VCaP (cell line): ENCODE results near the gene SPTBN4.
"Not testable (repeated sequence)": the region's sequence is repeated elsewhere in the genome, so short reads cannot be mapped to it uniquely, and the experiment has no call there.

Experiments
- H3K27ac ChIP-seq: fragments of 450-650 bp; 2 replicates; pipeline ENCODE4 v1.5.1; 2017
- CTCF ChIP-seq: fragments of 450-650 bp; conservative IDR thresholded peaks from 2 replicates; pipeline ENCODE4 v1.5.1; 2017; ENCODE audit warnings: mild to moderate bottlenecking, moderate library complexity

Gene SPTBN4

GRCh38 chr19:40619333-40620160 is 152.7 kb downstream of the SPTBN4 start:
- TF ChIP-seq CTCF: no peak
- H3K27ac ChIP-seq: no peak overlapping the region

DNA sequence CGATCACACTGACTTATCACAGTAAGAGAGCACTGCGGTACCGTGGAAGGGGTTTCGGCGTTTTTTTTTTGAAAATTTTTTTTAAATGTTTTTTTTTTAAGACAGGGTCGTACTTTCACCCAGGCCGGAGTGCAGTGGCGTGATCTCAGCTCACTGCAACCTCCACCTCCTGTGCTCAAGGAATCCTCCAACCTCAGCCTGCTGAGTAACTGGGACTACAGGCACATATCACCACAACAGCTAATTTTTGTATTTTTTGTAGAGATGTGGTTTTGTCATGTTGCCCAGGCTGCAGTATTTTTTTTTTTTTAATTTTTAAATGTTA is 153.3 kb downstream of the SPTBN4 start:
- no peak overlapping the region for H3K27ac ChIP-seq
- TF ChIP-seq CTCF: no peak

DNA sequence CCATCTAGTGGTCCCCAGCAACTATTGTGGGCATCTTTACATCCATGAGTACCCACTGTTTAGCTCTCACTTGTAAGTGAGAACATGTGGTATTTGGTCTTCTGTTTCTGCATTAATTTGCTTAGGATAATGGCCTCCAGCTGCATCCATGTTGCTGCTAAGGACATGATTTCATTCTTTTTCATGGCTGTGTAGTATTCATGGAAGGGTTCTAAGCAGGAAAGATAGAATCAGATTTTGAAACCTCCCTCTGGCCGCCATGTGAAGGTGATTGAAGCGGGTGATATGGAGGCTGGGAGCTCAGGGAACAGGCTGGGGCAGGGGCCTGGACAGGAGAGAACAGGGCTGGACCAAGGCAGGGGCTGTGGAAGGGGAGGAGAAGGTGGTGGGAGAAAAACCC is 154.5 kb downstream of the SPTBN4 start:
- no peak for TF ChIP-seq CTCF
- no peak overlapping the region for H3K27ac ChIP-seq

DNA sequence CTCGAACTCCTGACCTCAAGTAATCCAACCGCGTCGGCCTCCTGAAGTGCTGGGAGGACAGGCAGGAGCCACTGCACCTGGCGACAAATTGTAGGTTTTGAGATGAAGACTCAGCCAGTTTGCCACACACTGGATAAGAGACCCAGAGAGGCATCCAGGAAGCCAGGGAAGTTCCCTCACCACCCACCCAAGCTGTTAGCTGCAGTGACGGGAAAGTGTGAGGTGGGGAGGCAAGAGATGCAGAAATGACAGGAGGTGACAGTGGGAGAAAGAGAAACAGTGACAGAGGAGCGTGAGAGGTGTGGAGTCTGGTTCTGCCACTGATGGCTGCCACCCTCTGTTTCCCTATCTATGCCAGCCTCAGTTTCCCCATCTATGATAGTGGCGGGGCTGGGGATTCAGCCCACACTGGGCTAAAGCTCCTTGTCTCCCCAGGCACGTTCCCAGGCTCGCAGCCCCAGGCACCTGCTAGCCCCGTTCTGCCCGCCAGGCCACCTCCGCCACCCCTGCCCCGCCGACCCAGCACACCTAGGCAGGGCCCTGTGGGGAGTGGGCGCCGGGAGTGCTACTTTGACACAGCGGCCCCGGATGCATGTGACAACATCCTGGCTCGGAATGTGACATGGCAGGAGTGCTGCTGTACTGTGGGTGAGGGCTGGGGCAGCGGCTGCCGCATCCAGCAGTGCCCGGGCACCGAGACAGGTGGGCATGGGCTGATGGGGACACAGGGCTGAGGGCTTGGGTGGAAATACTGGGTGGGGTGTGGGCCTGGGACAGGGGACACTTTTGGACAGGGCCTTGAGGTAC is 155.4 kb downstream of the SPTBN4 start:
- H3K27ac ChIP-seq: no peak overlapping the region
- no peak for TF ChIP-seq CTCF

- H3K27ac ChIP-seq: no peak overlapping the region
- TF ChIP-seq CTCF: no peak
Measured at GRCh38 chr19:40622773-40623075, 155.9 kb downstream of the SPTBN4 start.

DNA sequence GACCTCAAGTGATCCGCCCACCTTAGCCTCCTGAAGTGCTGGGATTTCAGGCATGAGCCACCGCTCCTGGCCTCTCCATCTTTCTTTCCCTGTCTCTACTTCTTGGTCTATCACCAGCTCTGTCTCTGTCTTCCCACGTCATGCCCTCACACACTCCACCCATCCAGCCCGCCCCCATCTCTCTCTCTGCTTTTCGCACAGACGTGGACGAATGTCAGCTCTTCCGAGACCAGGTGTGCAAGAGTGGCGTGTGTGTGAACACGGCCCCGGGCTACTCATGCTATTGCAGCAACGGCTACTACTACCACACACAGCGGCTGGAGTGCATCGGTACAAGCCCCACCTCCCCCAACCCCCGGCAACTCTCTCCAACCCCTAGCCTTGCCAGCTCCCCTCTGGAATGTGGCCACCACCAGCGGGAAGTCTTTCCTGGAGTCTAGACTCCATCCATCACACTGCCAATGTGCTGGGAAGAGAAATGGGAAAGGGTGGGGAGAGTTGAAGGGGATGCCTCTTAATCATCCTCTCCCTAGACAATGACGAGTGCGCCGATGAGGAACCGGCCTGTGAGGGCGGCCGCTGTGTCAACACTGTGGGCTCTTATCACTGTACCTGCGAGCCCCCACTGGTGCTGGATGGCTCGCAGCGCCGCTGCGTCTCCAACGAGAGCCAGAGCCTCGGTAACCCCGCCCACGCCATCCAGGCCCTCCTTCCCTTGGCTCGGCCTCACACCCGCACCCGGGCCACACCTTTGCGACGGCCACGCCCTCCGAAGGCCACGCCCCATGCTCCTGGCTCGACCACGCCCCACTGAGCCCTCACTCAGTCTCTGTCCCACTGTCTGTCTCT is 156.8 kb downstream of the SPTBN4 start:
- no peak overlapping the region for H3K27ac ChIP-seq
- TF ChIP-seq CTCF: no peak

DNA sequence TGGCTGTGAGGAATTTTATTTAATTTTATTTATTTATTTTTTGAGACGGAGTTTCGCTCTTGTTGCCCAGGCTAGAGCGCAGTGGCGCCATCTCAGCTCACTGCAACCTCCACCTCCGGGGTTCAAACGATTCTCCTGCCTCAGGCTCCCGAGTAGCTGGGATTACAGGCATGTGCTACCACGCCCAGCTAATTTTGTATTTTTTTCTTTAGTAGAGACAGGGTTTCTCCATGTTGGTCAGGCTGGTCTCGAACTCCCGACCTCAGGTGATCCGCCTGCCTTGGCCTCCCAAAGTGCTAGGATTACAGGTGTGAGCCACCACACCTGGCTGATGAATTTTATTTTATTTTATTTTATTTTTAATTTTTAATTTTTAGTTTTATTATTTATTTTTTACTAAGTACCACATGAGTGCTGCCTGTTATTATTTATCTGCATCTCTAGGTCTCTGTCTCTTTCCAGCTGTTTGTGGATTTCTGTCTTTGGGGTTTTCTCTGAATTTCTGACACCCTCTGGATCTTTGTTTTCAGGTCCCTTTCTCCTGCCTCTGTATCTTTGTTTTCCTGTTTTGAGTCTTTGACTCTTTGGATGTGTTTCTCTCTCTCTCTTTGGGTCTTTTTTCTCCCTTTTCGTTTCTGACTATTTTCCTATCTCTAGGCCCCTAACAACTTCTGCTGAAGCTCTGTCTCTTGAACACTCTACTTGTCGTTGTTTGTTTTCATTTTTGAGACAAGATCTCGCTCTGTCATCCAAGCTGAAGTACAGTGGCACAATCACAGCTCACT is 157.8 kb downstream of the SPTBN4 start:
- not testable (repeated sequence) for H3K27ac ChIP-seq
